ENCODE results near the gene STARD3. TPM values are rescaled to one million over a fixed set of nuclear protein-coding genes. Genes with fewer than 3 reads are reported as not detected.

Gene STARD3
- total RNA-seq, 1 experiment from 2014 or later, result 44.8 TPM

- ChIA-PET POLR2A (no interaction called here), CTCF (no interaction called here)
- H3K4me3 ChIP-seq (ENCODE audit: low read depth in 2 of 2, low read length in 2 of 2), result no peak overlapping the region
- ATAC-seq, result no peak
- peaks cover 6% of the 10 kb centered on the region; the same call in 1 of the 2 replicates for H3K27me3 ChIP-seq (ENCODE audit: control insufficient read depth, insufficient read depth, low read length)
- no peaks in the 10 kb centered on the region for H3K9me3 ChIP-seq (ENCODE audit: control insufficient read depth, insufficient read depth, low read depth, low read length)
- TF ChIP-seq REST (IDR thresholded peaks at IDR 0.05; ENCODE audit: insufficient read depth in 1 of 2, low read depth in 2 of 2, low read length in 1 of 2) (no peak), SIN3A (IDR thresholded peaks at IDR 0.05; ENCODE audit: borderline replicate concordance, insufficient read depth, low read depth, low read length) (no peak), TCF7L2 (IDR thresholded peaks at IDR 0.05; ENCODE audit: low read depth, low read length) (no peak), POLR2AphosphoS5 (IDR thresholded peaks at IDR 0.05; ENCODE audit: low read depth, low read length) (no peak)
- TF ChIP-seq, protein P1, sequence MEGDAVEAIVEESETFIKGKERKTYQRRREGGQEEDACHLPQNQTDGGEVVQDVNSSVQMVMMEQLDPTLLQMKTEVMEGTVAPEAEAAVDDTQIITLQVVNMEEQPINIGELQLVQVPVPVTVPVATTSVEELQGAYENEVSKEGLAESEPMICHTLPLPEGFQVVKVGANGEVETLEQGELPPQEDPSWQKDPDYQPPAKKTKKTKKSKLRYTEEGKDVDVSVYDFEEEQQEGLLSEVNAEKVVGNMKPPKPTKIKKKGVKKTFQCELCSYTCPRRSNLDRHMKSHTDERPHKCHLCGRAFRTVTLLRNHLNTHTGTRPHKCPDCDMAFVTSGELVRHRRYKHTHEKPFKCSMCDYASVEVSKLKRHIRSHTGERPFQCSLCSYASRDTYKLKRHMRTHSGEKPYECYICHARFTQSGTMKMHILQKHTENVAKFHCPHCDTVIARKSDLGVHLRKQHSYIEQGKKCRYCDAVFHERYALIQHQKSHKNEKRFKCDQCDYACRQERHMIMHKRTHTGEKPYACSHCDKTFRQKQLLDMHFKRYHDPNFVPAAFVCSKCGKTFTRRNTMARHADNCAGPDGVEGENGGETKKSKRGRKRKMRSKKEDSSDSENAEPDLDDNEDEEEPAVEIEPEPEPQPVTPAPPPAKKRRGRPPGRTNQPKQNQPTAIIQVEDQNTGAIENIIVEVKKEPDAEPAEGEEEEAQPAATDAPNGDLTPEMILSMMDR (IDR thresholded peaks at IDR 0.05), result no peak
- H3K27ac ChIP-seq (ENCODE audit: low read length), result no peak overlapping the region
- H3K4me1 ChIP-seq (ENCODE audit: control insufficient read depth, insufficient read depth, low read length), result 0 out of 2 replicates have a peak, but pooled peaks cover 3% of the 10 kb centered on the region
- intact Hi-C loops (cut with micrococcal nuclease; ENCODE audit: unreplicated experiment), result no loop called here
- BruUV-seq (replicated peaks), result no TSS peak
- H3K36me3 ChIP-seq (ENCODE audit: control insufficient read depth, insufficient read depth, low read length), result no peaks in the 10 kb centered on the region
- in situ Hi-C loops (cut with HindIII; ENCODE audit: low pct_unique_long_range_greater_than_20kb, low sequenced_read_pairs), result no loop called here
- DNase-seq (ENCODE audit: low read depth, low spot score), result no peak
Measured at GRCh38 chr17:39593371-39593770, 43.6 kb upstream of the STARD3 start.

GRCh38 chr17:39595294-39595693 is 41.6 kb upstream of the STARD3 start:
- Histone ChIP-seq H3K4me1 (ENCODE audit: control insufficient read depth, insufficient read depth, low read length) (peaks cover 12% of the 10 kb centered on the region; the same call in 1 of the 2 replicates), H3K36me3 (ENCODE audit: control insufficient read depth, insufficient read depth, low read length) (no peaks in the 10 kb centered on the region), H3K9me3 (ENCODE audit: control insufficient read depth, insufficient read depth, low read depth, low read length) (no peaks in the 10 kb centered on the region), H3K4me3 (ENCODE audit: low read depth in 2 of 2, low read length in 2 of 2) (no peak overlapping the region), H3K27me3 (ENCODE audit: control insufficient read depth, insufficient read depth, low read length) (peaks cover 14% of the 10 kb centered on the region; the same call in 1 of the 2 replicates), H3K27ac (ENCODE audit: low read length) (no peak overlapping the region)
- TF ChIP-seq POLR2AphosphoS5 (IDR thresholded peaks at IDR 0.05; ENCODE audit: low read depth, low read length) (no peak), REST (IDR thresholded peaks at IDR 0.05; ENCODE audit: insufficient read depth in 1 of 2, low read depth in 2 of 2, low read length in 1 of 2) (no peak), TCF7L2 (IDR thresholded peaks at IDR 0.05; ENCODE audit: low read depth, low read length) (no peak), SIN3A (IDR thresholded peaks at IDR 0.05; ENCODE audit: borderline replicate concordance, insufficient read depth, low read depth, low read length) (no peak)
- TF ChIP-seq, protein P1 (IDR thresholded peaks at IDR 0.05), result no peak
- ATAC-seq (no peak), DNase-seq (ENCODE audit: low read depth, low spot score) (no peak)
- no TSS peak for BruUV-seq (replicated peaks)
- CTCF ChIA-PET, result no interaction called here
- intact Hi-C loops (cut with micrococcal nuclease; ENCODE audit: unreplicated experiment), result no loop called here
- POLR2A ChIA-PET, result interaction anchor here (0.6 kb wide), 1 partner anchor 11 kb away, joined by 3 read pairs; no protein-coding TSS in a partner anchor
- in situ Hi-C loops (cut with HindIII; ENCODE audit: low pct_unique_long_range_greater_than_20kb, low sequenced_read_pairs), result no loop called here
